Endothelial cell of umbilical vein (primary cell): ENCODE measurements around the gene WDR27. TPM values are rescaled to one million over a fixed set of nuclear protein-coding genes. Genes with fewer than 3 reads are reported as not detected.

Experiments used
- BruUV-seq: library from RNA; stranded (reverse); fragments of 400-500 nt; replicated peaks from 2 replicates; lab custom pipeline; 2021; lab: Mats Ljungman, UMichigan
- CTCF ChIA-PET: fragments of 300-600, 350-600 bp; sonication (Branson Sonifier 250); formaldehyde crosslinking; loops from one replicate; lab custom pipeline; 2021; ENCODE audit warnings: antibody characterized with exemption, inconsistent platforms; lab: Charles Lee
- POLR2A ChIA-PET: fragments of 300-600, 350-600 bp; sonication (Branson Sonifier 250); formaldehyde crosslinking; loops from one replicate; lab custom pipeline; 2021; ENCODE audit warnings: antibody characterized with exemption, inconsistent platforms; lab: Charles Lee
- DNase-seq: peaks from one replicate; pipeline ENCODE4 v3.0.0-alpha.2; 2011; ENCODE audit warnings: low read depth, low spot score
- FAIRE-seq: peaks from 2 replicates; lab custom pipeline; 2011; peaks lifted over from hg19 to GRCh38; lab: Jason Lieb, UNC
- H2AFZ ChIP-seq: 2 replicates; pipeline ENCODE4 v1.6.0; 2012; ENCODE audit warnings: low read depth, low read length, control low read depth, inconsistent platforms
- H3K27ac ChIP-seq: 2 replicates; pipeline ENCODE4 v1.5.1; 2011; ENCODE audit warnings: low read depth, mild to moderate bottlenecking, control low read depth, low read length, moderate library complexity; ENCODE audit not compliant: insufficient read depth
- H3K27me3 ChIP-seq, 2 experiments: 2 replicates each; pipeline versions ENCODE4 v1.6.0 to v1.6.1; 2011; ENCODE audit warnings: low read length in 2 of 2, mixed read lengths in 1 of 2; ENCODE audit not compliant: control insufficient read depth in 2 of 2, insufficient read depth in 2 of 2
- H3K36me3 ChIP-seq, 2 experiments: 2 replicates in 1 of 2; 3 replicates in 1 of 2; pipeline ENCODE4 v1.5.1; 2011; ENCODE audit warnings: low read length in 2 of 2, mild to moderate bottlenecking in 1 of 2, moderate library complexity in 1 of 2; ENCODE audit not compliant: control insufficient read depth in 2 of 2, insufficient read depth in 2 of 2; ENCODE audit errors: extremely low read depth in 1 of 2
- H3K4me1 ChIP-seq: 3 replicates; pipeline ENCODE4 v1.5.1; 2011; ENCODE audit warnings: mild to moderate bottlenecking, low read length; ENCODE audit not compliant: control insufficient read depth, insufficient read depth; ENCODE audit errors: extremely low read depth
- H3K4me2 ChIP-seq: 2 replicates; pipeline ENCODE4 v1.6.1; 2011; ENCODE audit warnings: low read length, control low read depth, mixed read lengths; ENCODE audit not compliant: insufficient read depth
- H3K4me3 ChIP-seq, 3 experiments: fragments of 200-600 bp in 1 of 3; sonication (generic), shearing (Covaris generic) in 1 of 3; replicated peaks in 1 of 3; 2 replicates each; pipeline ENCODE4 v1.5.1; 2011 to 2016; ENCODE audit warnings: control low read depth in 3 of 3, low read length in 3 of 3, mild to moderate bottlenecking in 2 of 3, inconsistent platforms in 1 of 3, low read depth in 1 of 3, moderate library complexity in 1 of 3; ENCODE audit not compliant: insufficient read depth in 1 of 3
- H3K79me2 ChIP-seq: 2 replicates; pipeline ENCODE4 v1.6.0; 2012; ENCODE audit warnings: low read length, inconsistent platforms; ENCODE audit not compliant: control insufficient read depth, insufficient read depth
- H3K9ac ChIP-seq: replicated peaks from 2 replicates; pipeline ENCODE3; 2011; ENCODE audit warnings: low read length, control low read depth; ENCODE audit not compliant: insufficient read depth; ENCODE audit errors: extremely low read depth
- H3K9me1 ChIP-seq: replicated peaks from 3 replicates; pipeline ENCODE4 v1.6.0; 2011; ENCODE audit warnings: mild to moderate bottlenecking, low read length; ENCODE audit not compliant: control insufficient read depth, insufficient read depth; ENCODE audit errors: extremely low read depth
- H3K9me3 ChIP-seq: replicated peaks from 2 replicates; pipeline ENCODE4 v1.5.1; 2012; ENCODE audit warnings: low read length, inconsistent platforms; ENCODE audit not compliant: control insufficient read depth, insufficient read depth
- H4K20me1 ChIP-seq: replicated peaks from 2 replicates; pipeline ENCODE3; 2011; ENCODE audit warnings: mild to moderate bottlenecking, low read length; ENCODE audit not compliant: control insufficient read depth, insufficient read depth; ENCODE audit errors: extremely low read depth
- FOS ChIP-seq: IDR thresholded peaks from 2 replicates; pipeline ENCODE4 v1.6.1; 2011; ENCODE audit warnings: mild to moderate bottlenecking, low read length, moderate library complexity, borderline replicate concordance; ENCODE audit not compliant: insufficient read depth
- GATA2 ChIP-seq: IDR thresholded peaks from 2 replicates; pipeline ENCODE4 v1.7.0; 2011; ENCODE audit warnings: low read depth, mild to moderate bottlenecking, moderate library complexity, mixed read lengths, low read length; ENCODE audit not compliant: insufficient read length, insufficient read depth
- JUN ChIP-seq: IDR thresholded peaks from 2 replicates; pipeline ENCODE4 v1.6.1; 2011; ENCODE audit warnings: borderline replicate concordance, low read depth; ENCODE audit not compliant: insufficient read length, insufficient read depth
- MYC ChIP-seq: IDR thresholded peaks from one replicate; pipeline ENCODE4 v1.6.1; 2011; ENCODE audit warnings: mild to moderate bottlenecking, low read depth, low read length
- POLR2A ChIP-seq: IDR thresholded peaks from 2 replicates; pipeline ENCODE4 v1.6.1; 2012; ENCODE audit warnings: low read depth, mild to moderate bottlenecking, control low read depth, low read length
- POLR2AphosphoS5 ChIP-seq: IDR thresholded peaks from 2 replicates; pipeline ENCODE4 v1.6.1; 2012; ENCODE audit warnings: low read depth, mild to moderate bottlenecking, control low read depth, low read length, moderate library complexity; ENCODE audit not compliant: insufficient read depth
- dilution Hi-C: fragments of 300-500 bp; cut with MboI; formaldehyde crosslinking; loops from one replicate; pipeline ENCODE4 v1.15.0; 2019; ENCODE audit warnings: low sequenced_read_pairs; ENCODE audit not compliant: extremely low pct_ligation_motif_present
- intact Hi-C: fragments of 100-400 bp; cut with micrococcal nuclease; formaldehyde crosslinking; loops from one replicate; pipeline ENCODE4 v1.10.0; 2022
- polyA plus RNA-seq, 4 experiments: library from polyadenylated mRNA; depleted of rRNA in 3 of 4; stranded (reverse) in 3 of 4; unstranded in 1 of 4; fragments of >200 nt; gene quantifications; 2 replicates each; pipeline versions ENCODE4 v1.2.1 to v1.2.3, GENCODE V29; 2011 to 2012; ENCODE audit warnings: missing spikeins in 1 of 4
- total RNA-seq: library from RNA; stranded (reverse); gene quantifications from 2 replicates; pipeline ENCODE4 v1.2.3, GENCODE V29; 2021
- TF ChIP-seq, protein P1 (sequence below), 2 donors: IDR thresholded peaks; 1 replicate in 1 of 2; 2 replicates in 1 of 2; pipeline ENCODE4 v1.5.1; 2011; ENCODE audit warnings: low read length in 2 of 2, mild to moderate bottlenecking in 2 of 2, moderate library complexity in 2 of 2, control low read depth in 1 of 2, inconsistent platforms in 1 of 2, low read depth in 1 of 2; ENCODE audit not compliant: insufficient read depth in 1 of 2; ENCODE audit errors: extremely low read depth in 1 of 2
- TF ChIP-seq, protein P2 (sequence below): IDR thresholded peaks from 2 replicates; pipeline ENCODE4 v1.6.1; 2011; ENCODE audit not compliant: insufficient read depth, insufficient read length

WDR27 gene
- total and polyA plus RNA-seq, 2 donors (not counting 3 experiments of a cell fraction or from before 2014, with no cell fraction given), result 60.1 to 69.7 TPM

DNA sequence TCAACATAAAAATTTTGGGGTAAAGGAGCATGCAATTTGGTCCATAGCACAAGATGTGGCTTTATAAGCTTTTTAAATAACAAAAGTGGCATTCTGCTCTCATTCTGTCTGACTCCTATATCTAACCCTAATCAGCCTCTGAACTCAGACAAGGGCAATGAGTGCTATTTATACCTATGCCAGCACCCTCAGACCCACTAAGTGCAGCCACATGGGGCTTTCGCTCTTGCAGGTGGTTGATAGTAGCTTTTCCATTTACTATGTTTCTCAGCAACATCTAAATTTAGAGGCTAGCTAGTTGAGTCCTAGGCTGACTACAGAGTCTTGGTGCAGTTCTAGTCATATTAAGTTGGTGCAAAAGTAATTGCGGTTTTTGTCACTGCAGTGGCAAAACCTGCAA lies 231.0 kb downstream of the WDR27 start:
- Histone ChIP-seq H3K9me1 (no peaks in the 10 kb centered on the region), H3K27ac (no peak overlapping the region), H3K27me3 (no peaks in the 10 kb centered on the region), H3K4me3 (no peak overlapping the region), H3K36me3 (no peaks in the 10 kb centered on the region), H4K20me1 (no peaks in the 10 kb centered on the region), H2AFZ (no peak overlapping the region), H3K9ac (no peak overlapping the region), H3K4me2 (no peak overlapping the region), H3K4me1 (no peaks in the 10 kb centered on the region), H3K79me2 (no peaks in the 10 kb centered on the region), H3K9me3 (no peaks in the 10 kb centered on the region)
- FAIRE-seq (no peak), DNase-seq (no peak)
- no TSS peak for BruUV-seq
- intact Hi-C loops (no loop called here), dilution Hi-C loops (no loop called here)
- CTCF ChIA-PET, result no interaction called here
- TF ChIP-seq, protein P1, sequence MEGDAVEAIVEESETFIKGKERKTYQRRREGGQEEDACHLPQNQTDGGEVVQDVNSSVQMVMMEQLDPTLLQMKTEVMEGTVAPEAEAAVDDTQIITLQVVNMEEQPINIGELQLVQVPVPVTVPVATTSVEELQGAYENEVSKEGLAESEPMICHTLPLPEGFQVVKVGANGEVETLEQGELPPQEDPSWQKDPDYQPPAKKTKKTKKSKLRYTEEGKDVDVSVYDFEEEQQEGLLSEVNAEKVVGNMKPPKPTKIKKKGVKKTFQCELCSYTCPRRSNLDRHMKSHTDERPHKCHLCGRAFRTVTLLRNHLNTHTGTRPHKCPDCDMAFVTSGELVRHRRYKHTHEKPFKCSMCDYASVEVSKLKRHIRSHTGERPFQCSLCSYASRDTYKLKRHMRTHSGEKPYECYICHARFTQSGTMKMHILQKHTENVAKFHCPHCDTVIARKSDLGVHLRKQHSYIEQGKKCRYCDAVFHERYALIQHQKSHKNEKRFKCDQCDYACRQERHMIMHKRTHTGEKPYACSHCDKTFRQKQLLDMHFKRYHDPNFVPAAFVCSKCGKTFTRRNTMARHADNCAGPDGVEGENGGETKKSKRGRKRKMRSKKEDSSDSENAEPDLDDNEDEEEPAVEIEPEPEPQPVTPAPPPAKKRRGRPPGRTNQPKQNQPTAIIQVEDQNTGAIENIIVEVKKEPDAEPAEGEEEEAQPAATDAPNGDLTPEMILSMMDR (IDR thresholded peaks at IDR 0.05; ENCODE audit: extremely low read depth in 1 of 2, insufficient read depth in 1 of 2, low read depth in 1 of 2, low read length in 2 of 2), result no peak
- TF ChIP-seq, protein P2, sequence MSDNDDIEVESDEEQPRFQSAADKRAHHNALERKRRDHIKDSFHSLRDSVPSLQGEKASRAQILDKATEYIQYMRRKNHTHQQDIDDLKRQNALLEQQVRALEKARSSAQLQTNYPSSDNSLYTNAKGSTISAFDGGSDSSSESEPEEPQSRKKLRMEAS, result no peak
- TF ChIP-seq JUN, result no peak
- no peak for TF ChIP-seq FOS
- no peak for TF ChIP-seq POLR2AphosphoS5
- TF ChIP-seq MYC, result no peak
- TF ChIP-seq POLR2A, result no peak
- no peak for TF ChIP-seq GATA2
- POLR2A ChIA-PET, result no interaction called here
